HK-2 (cell line): Measurements from ENCODE around the gene SPDYE1.
"Not testable (repeated sequence)": the region's sequence is repeated elsewhere in the genome, so short reads cannot be mapped to it uniquely, and the experiment has no call there.

Source experiments
- DNase-seq: peaks from one replicate; pipeline ENCODE4 v3.0.0-alpha.2; 2018; ENCODE audit not compliant: unreplicated experiment

SPDYE1 gene

GRCh38 chr7:43992896-43993295, 4.8 kb upstream of the SPDYE1 start:
- peak; percentile 67 for DNase-seq

DNA sequence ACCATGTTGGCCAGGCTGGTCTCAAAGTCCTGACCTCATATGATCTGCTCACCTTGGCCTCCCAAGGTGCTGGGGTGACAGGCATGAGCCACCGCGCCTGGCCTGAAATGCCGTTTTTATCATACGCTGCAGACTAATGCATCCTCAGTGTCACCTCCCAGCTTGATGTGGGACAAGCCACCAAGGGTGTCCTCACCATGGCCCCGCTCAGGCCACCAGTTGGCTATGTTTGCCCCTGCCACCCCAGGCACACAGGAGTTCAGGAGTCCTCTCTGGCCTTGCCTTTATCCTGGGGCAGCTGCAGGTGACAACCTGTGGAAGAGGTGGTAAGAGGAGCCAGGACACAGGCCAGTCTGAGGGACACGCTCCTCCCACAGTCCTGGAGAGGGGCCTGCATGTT, 3.0 kb upstream of the SPDYE1 start:
- DNase-seq: not testable (repeated sequence)

DNA sequence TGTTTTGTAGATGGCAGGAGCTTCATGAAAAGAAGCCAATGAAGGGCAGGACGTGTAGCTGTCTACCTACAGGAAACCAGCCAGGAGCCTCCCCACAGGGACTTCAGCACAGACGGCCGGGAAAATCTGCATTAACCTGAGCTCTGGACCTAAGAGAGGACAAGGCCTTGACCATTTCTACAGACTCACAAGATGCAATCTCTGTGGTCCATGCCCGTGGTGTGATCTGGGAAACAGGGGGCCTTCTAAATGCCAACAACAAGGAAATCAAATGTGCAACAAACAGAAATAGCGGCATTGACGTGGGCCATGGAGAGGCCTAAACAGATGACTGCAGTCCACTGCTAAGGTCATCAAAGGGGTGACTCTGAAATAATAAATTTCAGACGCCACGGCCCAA, 14.4 kb downstream of the SPDYE1 start:
- not testable (repeated sequence) for DNase-seq

- DNase-seq: not testable (repeated sequence)
These were observed 17.4 kb downstream of the SPDYE1 start for GRCh38 chr7:44015090-44015489.

- DNase-seq: peak; percentile 98
These were observed 21.4 kb downstream of the SPDYE1 start for GRCh38 chr7:44018857-44019807.

DNA sequence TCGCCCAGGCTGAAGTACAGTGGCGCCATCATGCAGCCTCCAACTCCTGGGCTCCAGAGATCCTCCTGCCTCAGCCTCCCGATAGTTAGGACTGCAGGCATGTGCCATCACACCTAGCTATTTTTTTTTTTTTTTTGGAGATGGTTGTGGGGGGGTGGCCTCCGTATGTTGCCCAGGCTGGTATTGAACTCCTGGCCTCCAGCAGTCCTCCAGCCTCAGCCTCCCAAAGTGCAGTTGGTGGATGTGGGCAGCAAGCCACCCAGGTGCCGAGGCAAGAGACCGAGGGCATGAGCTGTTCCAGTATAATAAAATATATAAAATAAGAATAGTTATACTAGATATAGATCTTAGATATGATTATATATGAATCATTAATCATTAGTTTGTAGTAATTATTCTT, 22.1 kb downstream of the SPDYE1 start:
- not testable (repeated sequence) for DNase-seq

DNA sequence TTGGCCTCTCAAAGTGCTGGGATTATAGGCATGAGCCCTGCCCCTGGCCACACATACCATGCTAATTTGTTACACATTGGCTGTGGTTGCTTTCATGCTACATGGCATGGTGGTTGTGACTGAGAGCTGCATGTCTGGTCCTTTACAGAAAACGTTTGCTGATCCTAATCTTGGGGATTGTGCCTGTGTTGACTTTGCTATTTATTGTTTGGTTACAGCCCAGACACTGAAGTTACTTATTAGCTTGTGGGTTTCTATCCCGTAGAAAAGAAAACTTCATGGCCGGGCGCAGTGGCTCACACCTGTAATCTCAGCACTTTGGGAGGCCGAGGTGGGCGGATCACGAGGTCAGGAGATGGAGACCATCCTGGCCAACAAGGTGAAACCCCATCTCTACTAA, 24.4 kb downstream of the SPDYE1 start:
- DNase-seq: not testable (repeated sequence)

DNA sequence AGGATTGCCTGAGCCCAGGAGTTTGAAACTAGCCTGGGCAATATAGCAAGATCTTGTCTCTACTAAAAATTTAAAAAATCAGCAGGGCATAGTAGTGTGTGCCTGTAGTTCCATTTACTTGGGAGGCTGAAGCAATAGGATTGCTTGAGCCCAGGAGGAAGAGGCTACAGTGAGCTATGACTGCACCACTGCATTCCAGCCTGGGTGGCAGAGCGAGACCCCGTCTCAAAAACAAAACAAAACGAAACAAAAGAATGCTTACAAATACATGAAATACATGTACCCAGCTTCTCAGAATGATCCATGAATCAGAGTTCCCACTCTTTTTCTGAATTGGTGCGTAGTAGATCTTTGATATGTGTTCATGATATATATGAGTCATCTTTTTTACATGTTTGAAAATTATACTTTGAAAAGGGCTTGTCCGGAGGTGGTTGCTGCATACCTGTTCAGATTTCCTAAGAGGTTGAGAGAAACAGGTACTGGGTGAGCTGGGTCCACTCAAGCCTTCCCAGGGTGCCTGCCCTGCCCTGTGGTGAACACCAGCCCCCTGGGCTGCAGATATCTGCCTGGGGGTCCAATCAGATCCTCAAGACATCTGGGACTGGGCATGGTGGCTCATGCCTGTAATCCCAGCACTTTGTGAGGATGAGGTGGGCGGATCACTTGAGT, 25.2 kb downstream of the SPDYE1 start:
- DNase-seq: not testable (repeated sequence)

- not testable (repeated sequence) for DNase-seq
These were observed 31.7 kb downstream of the SPDYE1 start for GRCh38 chr7:44029433-44029832.

GRCh38 chr7:44030029-44030428, 32.3 kb downstream of the SPDYE1 start:
- not testable (repeated sequence) for DNase-seq

- DNase-seq: not testable (repeated sequence)
These were observed 33.6 kb downstream of the SPDYE1 start for GRCh38 chr7:44031319-44031718.

GRCh38 chr7:44032031-44032430, 34.3 kb downstream of the SPDYE1 start:
- not testable (repeated sequence) for DNase-seq

- not testable (repeated sequence) for DNase-seq
These were observed 36.5 kb downstream of the SPDYE1 start for GRCh38 chr7:44033971-44034844.

GRCh38 chr7:44036364-44036763, 38.7 kb downstream of the SPDYE1 start:
- DNase-seq: not testable (repeated sequence)

GRCh38 chr7:44037951-44038350, 40.3 kb downstream of the SPDYE1 start:
- not testable (repeated sequence) for DNase-seq

DNA sequence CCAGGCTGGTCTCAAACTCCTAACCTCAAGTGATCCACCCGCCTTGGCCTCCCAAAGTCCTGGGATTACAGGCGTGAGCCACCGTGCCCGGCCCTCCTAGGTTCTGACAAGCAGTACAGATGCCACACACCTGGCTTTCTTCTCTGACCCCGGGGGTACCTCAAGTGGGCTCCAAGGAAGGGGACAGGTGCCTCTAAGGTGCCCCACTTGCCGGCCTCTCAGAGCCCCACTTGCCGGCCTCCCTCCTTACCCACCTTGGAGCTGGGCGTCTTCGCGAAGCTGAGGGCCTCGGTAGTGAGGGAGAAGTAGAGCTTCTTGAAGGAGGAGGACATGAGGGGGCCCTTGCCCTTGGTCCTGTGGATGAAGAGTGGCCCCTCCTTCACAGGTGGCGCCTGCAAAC, 40.9 kb downstream of the SPDYE1 start:
- not testable (repeated sequence) for DNase-seq

DNA sequence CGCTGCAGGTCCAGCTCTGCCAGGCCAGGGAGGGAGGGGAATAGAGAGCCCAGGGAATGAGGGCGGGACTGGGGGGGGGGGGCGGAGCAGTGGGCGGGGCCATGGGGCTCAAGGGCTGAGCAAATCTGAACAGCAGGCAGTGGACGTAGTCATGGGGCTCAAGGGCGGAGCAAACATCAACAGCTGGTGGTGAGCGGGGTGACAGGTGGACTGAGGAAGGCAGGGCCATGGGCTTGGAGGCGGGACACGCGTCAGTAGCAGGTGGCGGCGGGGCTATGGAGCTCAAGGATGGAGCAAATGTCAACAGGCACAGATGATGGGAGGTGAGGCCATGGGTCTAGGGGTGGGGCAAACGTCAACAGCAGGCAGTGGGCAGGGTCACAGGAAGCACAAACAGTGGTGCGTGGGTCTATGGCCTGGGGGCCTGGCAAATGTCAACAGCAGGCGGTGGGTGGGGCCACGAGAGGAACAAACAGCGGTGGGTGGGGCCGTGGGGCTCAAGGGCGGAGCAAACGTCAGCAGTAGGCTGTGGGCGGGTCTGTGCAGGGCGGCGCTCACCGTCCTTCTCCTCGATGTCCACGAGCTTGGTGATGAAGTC, 41.4 kb downstream of the SPDYE1 start:
- DNase-seq: peak; percentile 72

DNA sequence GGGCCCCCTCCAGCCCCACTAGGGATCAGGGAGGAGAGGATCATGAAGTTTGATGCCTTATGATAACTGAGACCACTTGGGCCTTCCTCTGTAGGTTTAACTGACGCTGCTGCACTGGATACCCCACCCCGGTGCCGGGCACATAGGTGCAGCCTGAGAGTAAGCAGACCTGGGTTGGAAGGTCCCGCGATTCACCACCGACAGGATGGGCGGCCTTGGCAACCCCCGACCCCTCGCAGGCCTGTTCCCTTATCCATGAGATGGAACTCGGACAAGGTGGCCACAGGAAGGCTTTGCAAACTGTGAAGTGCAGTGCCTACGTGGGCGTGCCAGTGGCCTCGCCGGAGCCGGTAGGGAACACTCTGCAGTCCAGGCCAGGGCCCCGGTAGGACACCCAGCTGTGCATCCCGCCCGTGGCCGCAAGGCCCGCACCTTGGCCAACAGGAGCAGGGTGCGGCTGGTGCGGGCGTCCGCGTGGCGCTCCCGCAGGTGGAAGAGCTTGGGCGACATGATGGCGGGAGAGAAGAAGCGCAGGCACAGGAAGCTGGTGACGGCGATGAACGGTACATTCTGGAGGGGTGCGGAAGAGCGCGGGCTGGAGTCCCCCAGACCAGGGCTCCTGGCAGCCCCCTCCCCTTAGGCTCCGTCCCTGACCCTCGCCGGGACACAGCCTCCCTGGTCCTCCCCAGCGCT, 42.2 kb downstream of the SPDYE1 start:
- DNase-seq: not testable (repeated sequence)

GRCh38 chr7:44040493-44040891, 42.8 kb downstream of the SPDYE1 start:
- not testable (repeated sequence) for DNase-seq

DNA sequence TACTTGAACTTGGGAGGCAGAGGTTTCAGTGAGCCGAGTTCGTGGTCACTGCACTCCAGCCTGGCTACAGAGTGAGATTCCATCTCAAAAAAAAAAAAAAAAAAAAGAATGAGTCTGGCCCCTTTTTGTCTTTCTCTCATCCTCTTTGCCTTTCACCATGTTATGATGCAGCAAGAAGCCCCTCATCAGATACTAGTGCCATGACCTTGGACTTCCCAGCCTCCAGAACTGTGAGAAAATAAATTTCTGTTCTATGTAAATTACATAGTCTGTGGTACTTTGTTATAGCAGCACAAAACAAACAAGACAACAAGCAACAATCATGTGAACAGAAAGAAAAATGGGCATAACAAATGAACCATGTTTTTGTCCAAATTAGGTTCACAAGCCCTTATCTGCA, 44.5 kb downstream of the SPDYE1 start:
- no peak for DNase-seq

GRCh38 chr7:44043902-44044301, 46.2 kb downstream of the SPDYE1 start:
- no peak for DNase-seq
